ENCODE measurements around the gene SIRPG. TPM values are rescaled to one million over a fixed set of nuclear protein-coding genes. Genes with fewer than 3 reads are reported as not detected.

Gene SIRPG
- total and polyA plus RNA-seq, 2 of the 13 experiments (the other 11 are each of a cell fraction or from before 2014, with no cell fraction given): not detected

GRCh38 chr20:1672728-1673127 lies 15.1 kb upstream of the SIRPG start:
- Histone ChIP-seq H3K4me3 (replicated peaks in 1 of 3; ENCODE audit: insufficient read depth in 1 of 3, low read depth in 2 of 3, low read length in 3 of 3) (no peak overlapping the region), H3K27me3 (ENCODE audit: control insufficient read depth in 1 of 2, insufficient read depth in 2 of 2, low read length in 2 of 2) (peaks cover 0 to 21% of the 10 kb centered on the region in 2 experiments; a peak in 1 of 5 replicates), H3K9ac (ENCODE audit: insufficient read depth, low read depth, low read length) (no peak overlapping the region), H3K4me1 (ENCODE audit: insufficient read depth, low read length) (no peaks in the 10 kb centered on the region), H3K4me2 (ENCODE audit: low read depth, low read length) (no peak overlapping the region), H3K36me3 (replicated peaks in 1 of 2; ENCODE audit: control insufficient read depth in 1 of 2, insufficient read depth in 2 of 2, low read length in 2 of 2) (no peaks in the 10 kb centered on the region), H4K20me1 (ENCODE audit: insufficient read depth, low read length) (no peaks in the 10 kb centered on the region), H3K9me3 (ENCODE audit: low read length) (no peaks in the 10 kb centered on the region), H3K79me2 (ENCODE audit: insufficient read depth, low read length) (no peaks in the 10 kb centered on the region), H3K27ac (ENCODE audit: extremely low read length, insufficient read depth, low read length) (no peak overlapping the region), H2AFZ (ENCODE audit: low read length) (no peak overlapping the region)
- no peak for DNase-seq (ENCODE audit: low spot score)
- 1% methylated on average over 3 of the region's 3 CpGs for WGBS (ENCODE audit: low lambda C conversion rate)
- CTCF ChIA-PET (ENCODE audit: low intra/inter-chr PET ratio, low total read pairs): no interaction called here
- in situ Hi-C loops (cut with HindIII; ENCODE audit: extremely low pct_ligation_motif_present, low pct_unique_long_range_greater_than_20kb) (no loop called here), intact Hi-C loops (cut with micrococcal nuclease; ENCODE audit: unreplicated experiment) (no loop called here)
- no peak for ATAC-seq
- POLR2A ChIA-PET: no interaction called here
- BruUV-seq (replicated peaks): no TSS peak
- FAIRE-seq: no peak
- TF ChIP-seq ZBTB40 (IDR thresholded peaks at IDR 0.05) (no peak), ZBTB40 (CRISPR knock-in tag; IDR thresholded peaks at IDR 0.05) (no peak), ZNF776 (CRISPR knock-in tag; IDR thresholded peaks at IDR 0.05) (no peak), ZBTB3 (CRISPR knock-in tag; IDR thresholded peaks at IDR 0.05; ENCODE audit: borderline replicate concordance, low read depth) (no peak), ZC3H4 (CRISPR knock-in tag; IDR thresholded peaks at IDR 0.05; ENCODE audit: borderline replicate concordance) (no peak), NFE2L2 (IDR thresholded peaks at IDR 0.05; ENCODE audit: low read length) (no peak), BATF2 (CRISPR knock-in tag; IDR thresholded peaks at IDR 0.05) (no peak), PRPF4 (IDR thresholded peaks at IDR 0.05; ENCODE audit: low read depth, low read length, poor library complexity, severe bottlenecking) (no peak), RFX1 (IDR thresholded peaks at IDR 0.05) (no peak), ZNF30 (CRISPR knock-in tag; IDR thresholded peaks at IDR 0.05) (no peak), SATB2 (CRISPR knock-in tag; IDR thresholded peaks at IDR 0.05) (no peak), HDAC2 (CRISPR knock-in tag; IDR thresholded peaks at IDR 0.05) (no peak), ZNF724P (CRISPR knock-in tag; IDR thresholded peaks at IDR 0.05; ENCODE audit: borderline replicate concordance) (no peak), HDAC6 (IDR thresholded peaks at IDR 0.05; ENCODE audit: low read depth, low read length) (no peak), ATF6 (CRISPR knock-in tag; conservative IDR thresholded peaks at IDR 0.05) (no peak), MTA3 (CRISPR knock-in tag; IDR thresholded peaks at IDR 0.05) (no peak)
